Measurements from ENCODE around the gene ZMYND11.

Gene ZMYND11

DNA sequence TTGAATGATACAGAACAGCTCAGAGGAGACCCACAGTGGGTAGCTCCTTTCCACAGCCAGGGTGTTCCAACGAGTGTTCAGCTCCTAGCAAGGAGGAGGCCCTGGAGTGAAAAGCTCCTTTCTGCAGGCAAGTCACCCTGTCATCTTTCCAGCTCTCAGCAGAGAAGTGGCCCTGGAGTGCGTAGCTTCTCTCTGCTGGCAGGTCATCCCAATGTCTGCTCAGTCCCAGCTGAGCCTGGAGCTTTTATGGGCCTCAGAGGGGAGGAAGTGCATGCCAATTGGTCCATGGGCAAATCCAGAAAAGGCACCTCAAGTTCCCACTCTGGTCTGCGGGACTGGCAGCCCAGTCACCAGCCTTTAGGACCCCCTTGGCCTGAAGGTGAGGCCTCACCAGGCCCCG lies 30.8 kb upstream of the ZMYND11 start:
- H3K4me3 ChIP-seq (ENCODE audit: low read depth, low read length), result no peak overlapping the region
- no peak for DNase-seq (ENCODE audit: low read depth)
- in situ Hi-C loops (cut with HindIII; ENCODE audit: low sequenced_read_pairs), result no loop called here
- TF ChIP-seq, protein P1, sequence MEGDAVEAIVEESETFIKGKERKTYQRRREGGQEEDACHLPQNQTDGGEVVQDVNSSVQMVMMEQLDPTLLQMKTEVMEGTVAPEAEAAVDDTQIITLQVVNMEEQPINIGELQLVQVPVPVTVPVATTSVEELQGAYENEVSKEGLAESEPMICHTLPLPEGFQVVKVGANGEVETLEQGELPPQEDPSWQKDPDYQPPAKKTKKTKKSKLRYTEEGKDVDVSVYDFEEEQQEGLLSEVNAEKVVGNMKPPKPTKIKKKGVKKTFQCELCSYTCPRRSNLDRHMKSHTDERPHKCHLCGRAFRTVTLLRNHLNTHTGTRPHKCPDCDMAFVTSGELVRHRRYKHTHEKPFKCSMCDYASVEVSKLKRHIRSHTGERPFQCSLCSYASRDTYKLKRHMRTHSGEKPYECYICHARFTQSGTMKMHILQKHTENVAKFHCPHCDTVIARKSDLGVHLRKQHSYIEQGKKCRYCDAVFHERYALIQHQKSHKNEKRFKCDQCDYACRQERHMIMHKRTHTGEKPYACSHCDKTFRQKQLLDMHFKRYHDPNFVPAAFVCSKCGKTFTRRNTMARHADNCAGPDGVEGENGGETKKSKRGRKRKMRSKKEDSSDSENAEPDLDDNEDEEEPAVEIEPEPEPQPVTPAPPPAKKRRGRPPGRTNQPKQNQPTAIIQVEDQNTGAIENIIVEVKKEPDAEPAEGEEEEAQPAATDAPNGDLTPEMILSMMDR (IDR thresholded peaks at IDR 0.05; ENCODE audit: low read depth, low read length, missing control alignments), result no peak

GRCh38 chr10:104862-105565 lies 30.2 kb upstream of the ZMYND11 start:
- no peak for DNase-seq (ENCODE audit: low read depth)
- in situ Hi-C loops (cut with HindIII; ENCODE audit: low sequenced_read_pairs), result no loop called here
- H3K4me3 ChIP-seq (ENCODE audit: low read depth, low read length), result no peak overlapping the region
- TF ChIP-seq, protein P1 (IDR thresholded peaks at IDR 0.05; ENCODE audit: low read depth, low read length, missing control alignments), result no peak

GRCh38 chr10:105806-106205 lies 29.4 kb upstream of the ZMYND11 start:
- DNase-seq (ENCODE audit: low read depth), result no peak
- in situ Hi-C loops (cut with HindIII; ENCODE audit: low sequenced_read_pairs), result no loop called here
- no peak overlapping the region for H3K4me3 ChIP-seq (ENCODE audit: low read depth, low read length)
- TF ChIP-seq, protein P1 (IDR thresholded peaks at IDR 0.05; ENCODE audit: low read depth, low read length, missing control alignments), result no peak

DNA sequence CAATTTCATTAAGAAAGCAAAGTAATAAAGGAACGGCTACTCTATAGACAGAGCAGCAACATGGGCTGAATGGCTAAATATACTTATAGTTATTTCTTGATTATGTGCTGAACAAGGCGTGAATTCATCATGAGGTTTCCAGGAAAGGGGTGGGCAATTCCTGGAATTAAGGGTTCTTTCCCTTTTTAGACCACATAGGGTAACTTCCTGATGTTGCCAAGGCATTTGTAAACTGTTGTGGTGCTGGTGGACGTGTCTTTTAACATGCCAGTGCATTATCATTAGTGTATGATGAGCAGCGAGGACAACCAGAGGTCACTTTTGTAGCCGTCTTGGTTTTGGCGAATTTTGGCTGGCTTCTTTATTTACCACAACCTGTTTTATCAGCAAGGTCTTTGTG lies 28.5 kb upstream of the ZMYND11 start:
- DNase-seq (ENCODE audit: low read depth), result no peak
- TF ChIP-seq, protein P1 (IDR thresholded peaks at IDR 0.05; ENCODE audit: low read depth, low read length, missing control alignments), result no peak
- in situ Hi-C loops (cut with HindIII; ENCODE audit: low sequenced_read_pairs), result no loop called here
- no peak overlapping the region for H3K4me3 ChIP-seq (ENCODE audit: low read depth, low read length)

DNA sequence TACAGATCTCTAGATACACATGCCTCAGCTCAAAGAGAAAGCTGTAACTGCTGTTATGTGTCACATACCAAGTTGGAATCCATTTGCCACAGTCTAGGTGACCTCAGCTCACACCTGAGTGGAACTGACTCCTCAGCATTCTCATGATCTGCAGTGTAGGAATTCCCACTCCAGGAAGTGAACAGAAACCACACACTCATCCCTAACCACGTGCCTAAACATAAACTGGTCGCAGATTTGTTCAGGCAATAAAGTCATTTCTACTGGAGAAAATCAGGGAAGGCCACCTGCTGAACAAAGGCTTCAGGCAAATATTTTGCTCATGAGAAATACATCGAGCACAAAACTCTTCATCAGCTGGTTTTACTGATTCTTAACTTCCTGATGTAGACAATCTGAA lies 23.0 kb upstream of the ZMYND11 start:
- no peak for DNase-seq (ENCODE audit: low read depth)
- no peak overlapping the region for H3K4me3 ChIP-seq (ENCODE audit: low read depth, low read length)
- TF ChIP-seq, protein P1 (IDR thresholded peaks at IDR 0.05; ENCODE audit: low read depth, low read length, missing control alignments), result no peak
- in situ Hi-C loops (cut with HindIII; ENCODE audit: low sequenced_read_pairs), result no loop called here

DNA sequence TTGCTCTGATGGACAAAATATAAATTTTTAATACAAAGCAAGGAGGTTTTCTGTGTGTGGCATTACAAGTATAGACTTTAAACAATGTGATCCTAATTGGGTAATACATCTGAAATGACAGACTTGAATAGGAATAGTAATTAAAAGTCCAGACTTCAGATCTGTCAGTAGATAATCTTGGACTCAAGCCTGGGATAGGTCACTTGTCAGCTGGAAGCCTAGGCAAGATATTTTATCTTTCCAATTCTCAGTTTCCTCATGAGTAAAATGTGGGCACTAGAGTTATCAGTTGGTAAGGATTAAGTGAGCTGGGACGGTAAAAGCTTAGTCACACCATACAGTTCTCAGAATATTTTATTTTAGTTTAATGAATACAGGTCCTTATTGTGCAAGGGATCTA lies 10.4 kb upstream of the ZMYND11 start:
- in situ Hi-C loops (cut with HindIII; ENCODE audit: low sequenced_read_pairs), result no loop called here
- no peak for DNase-seq (ENCODE audit: low read depth)
- TF ChIP-seq, protein P1 (IDR thresholded peaks at IDR 0.05; ENCODE audit: low read depth, low read length, missing control alignments), result no peak

More for the DNA sequence above, 10.4 kb upstream of the ZMYND11 start:
- no peak overlapping the region for H3K4me3 ChIP-seq (ENCODE audit: low read depth, low read length)

Measured in astrocyte of the cerebellum (primary cell).